ENCODE data around the gene SH3PXD2A. TPM values are rescaled to one million over a fixed set of nuclear protein-coding genes. Genes with fewer than 3 reads are reported as not detected.

SH3PXD2A gene
- total and polyA plus RNA-seq, 7 donors: 19.0 to 58.2 (median 24.5) TPM

DNA sequence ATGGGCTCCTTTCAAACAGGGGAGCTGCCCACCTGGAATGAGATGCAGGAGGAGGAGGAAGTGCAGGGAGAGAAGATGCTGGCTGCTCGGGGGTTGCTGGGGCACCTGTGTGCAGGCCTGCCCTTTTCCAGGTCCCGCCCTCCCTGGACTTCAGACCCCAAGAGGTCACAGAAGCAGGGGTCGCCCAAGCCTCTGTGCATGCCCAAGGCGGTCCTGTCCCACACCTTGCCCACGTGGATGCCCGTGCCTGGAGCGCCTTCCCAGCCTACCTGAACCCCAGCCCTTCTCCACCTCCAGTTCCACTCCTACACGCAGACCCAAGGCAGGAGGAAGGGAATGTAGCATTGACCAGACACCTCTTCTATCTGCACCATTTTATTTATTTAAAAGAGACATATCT, 71.3 kb downstream of the SH3PXD2A start:
- 63 to 78% methylated on average over 8 of the region's 8 CpGs for WGBS, 2 donors
- no peaks in the 10 kb centered on the region for H3K36me3 ChIP-seq
- intact Hi-C loops (cut with DNase I): no loop called here

DNA sequence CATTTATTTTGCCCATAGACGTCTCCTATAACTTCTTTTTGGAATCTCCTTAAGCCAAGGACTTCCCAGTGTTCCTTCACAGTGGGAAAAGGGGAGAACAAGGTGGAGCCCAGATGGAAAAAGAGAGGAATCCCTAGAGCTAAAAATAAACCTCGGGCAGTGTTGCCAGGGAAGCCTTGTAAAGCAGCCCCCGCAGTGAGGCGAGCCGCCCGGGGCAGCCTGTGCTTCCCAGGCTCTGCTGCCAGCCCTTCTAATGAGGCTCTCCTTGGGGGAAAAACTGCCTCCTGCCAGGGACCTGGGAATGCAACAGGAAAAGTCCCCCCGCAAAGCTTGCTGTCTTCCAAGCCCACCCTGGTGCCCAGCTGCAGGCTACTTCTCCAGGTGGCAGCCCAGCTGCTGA, 71.7 kb downstream of the SH3PXD2A start:
- peaks cover 0 to 60% (median 45%) of the 10 kb centered on the region in 4 donors for H3K4me1 ChIP-seq
- 80 to 81% methylated on average over 7 of the region's 7 CpGs for WGBS, 2 donors
- DNase-seq: no peak

More for the DNA sequence above, 71.3 kb downstream of the SH3PXD2A start:
- Histone ChIP-seq H3K4me3 (no peak overlapping the region), H3K4me1 (peaks cover 0 to 56% (median 41%) of the 10 kb centered on the region in 4 donors), H3K27ac (no peak overlapping the region), H3K27me3 (no peaks in the 10 kb centered on the region), H3K9me3 (no peaks in the 10 kb centered on the region)
- TF ChIP-seq, protein P1, sequence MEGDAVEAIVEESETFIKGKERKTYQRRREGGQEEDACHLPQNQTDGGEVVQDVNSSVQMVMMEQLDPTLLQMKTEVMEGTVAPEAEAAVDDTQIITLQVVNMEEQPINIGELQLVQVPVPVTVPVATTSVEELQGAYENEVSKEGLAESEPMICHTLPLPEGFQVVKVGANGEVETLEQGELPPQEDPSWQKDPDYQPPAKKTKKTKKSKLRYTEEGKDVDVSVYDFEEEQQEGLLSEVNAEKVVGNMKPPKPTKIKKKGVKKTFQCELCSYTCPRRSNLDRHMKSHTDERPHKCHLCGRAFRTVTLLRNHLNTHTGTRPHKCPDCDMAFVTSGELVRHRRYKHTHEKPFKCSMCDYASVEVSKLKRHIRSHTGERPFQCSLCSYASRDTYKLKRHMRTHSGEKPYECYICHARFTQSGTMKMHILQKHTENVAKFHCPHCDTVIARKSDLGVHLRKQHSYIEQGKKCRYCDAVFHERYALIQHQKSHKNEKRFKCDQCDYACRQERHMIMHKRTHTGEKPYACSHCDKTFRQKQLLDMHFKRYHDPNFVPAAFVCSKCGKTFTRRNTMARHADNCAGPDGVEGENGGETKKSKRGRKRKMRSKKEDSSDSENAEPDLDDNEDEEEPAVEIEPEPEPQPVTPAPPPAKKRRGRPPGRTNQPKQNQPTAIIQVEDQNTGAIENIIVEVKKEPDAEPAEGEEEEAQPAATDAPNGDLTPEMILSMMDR (IDR thresholded peaks at IDR 0.05): no peak
- TF ChIP-seq POLR2A (IDR thresholded peaks at IDR 0.05) (no peak), POLR2AphosphoS5 (IDR thresholded peaks at IDR 0.05) (no peak), EP300 (IDR thresholded peaks at IDR 0.05) (no peak)
- no peak for DNase-seq

DNA sequence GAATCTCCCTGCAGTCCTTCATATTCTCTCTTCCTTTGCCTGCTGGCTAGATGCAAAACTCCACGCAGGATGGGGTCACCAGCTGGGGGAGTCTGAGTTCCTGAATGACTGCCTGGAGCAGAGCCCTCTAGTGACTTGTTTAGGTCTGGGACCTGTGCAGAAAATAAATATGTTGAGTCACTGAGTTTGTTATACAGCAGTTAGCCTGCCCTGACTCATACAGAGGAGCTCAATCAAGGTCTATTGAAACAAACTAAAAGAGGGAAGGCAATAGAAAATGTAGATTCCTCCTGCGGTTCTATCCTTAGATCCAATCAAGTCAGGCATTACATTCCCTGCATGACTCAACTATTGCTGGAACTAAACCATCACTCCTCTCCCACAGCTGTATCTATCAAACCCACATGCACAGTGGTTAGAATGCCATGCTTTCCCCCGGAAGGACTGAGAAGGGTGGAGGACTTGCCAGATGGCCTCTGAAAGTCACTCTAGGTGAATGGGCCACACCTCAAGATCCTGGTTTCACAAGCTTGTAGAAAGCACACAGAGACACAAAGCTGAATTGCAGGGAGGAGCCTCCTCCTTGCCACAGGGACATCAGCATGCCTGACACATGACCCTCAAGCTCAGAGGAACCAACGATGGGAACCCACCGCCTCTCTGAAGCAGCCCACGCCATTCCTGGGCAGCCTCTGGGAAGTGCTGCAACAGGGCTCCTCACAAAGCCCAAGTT, 73.9 kb downstream of the SH3PXD2A start:
- no peaks in the 10 kb centered on the region for H3K36me3 ChIP-seq
- TF ChIP-seq EP300 (IDR thresholded peaks at IDR 0.05) (no peak), POLR2AphosphoS5 (IDR thresholded peaks at IDR 0.05) (no peak), POLR2A (IDR thresholded peaks at IDR 0.05) (no peak)
- TF ChIP-seq, protein P1 (IDR thresholded peaks at IDR 0.05): no peak
- no peak overlapping the region for H3K27ac ChIP-seq
- peaks cover 0 to 55% (median 51%) of the 10 kb centered on the region in 4 donors for H3K4me1 ChIP-seq
- DNase-seq: no peak
- H3K9me3 ChIP-seq: no peaks in the 10 kb centered on the region
- WGBS, 2 donors: 39 to 66% methylated on average over 6 of the region's 6 CpGs
- H3K27me3 ChIP-seq: no peaks in the 10 kb centered on the region
- intact Hi-C loops (cut with DNase I): no loop called here
- H3K4me3 ChIP-seq: no peak overlapping the region

More for the DNA sequence above, 71.7 kb downstream of the SH3PXD2A start:
- Histone ChIP-seq H3K9me3 (no peaks in the 10 kb centered on the region), H3K27ac (no peak overlapping the region), H3K36me3 (no peaks in the 10 kb centered on the region), H3K4me3 (no peak overlapping the region), H3K27me3 (no peaks in the 10 kb centered on the region)
- TF ChIP-seq POLR2A (IDR thresholded peaks at IDR 0.05): no peak
- intact Hi-C loops (cut with DNase I): no loop called here

DNA sequence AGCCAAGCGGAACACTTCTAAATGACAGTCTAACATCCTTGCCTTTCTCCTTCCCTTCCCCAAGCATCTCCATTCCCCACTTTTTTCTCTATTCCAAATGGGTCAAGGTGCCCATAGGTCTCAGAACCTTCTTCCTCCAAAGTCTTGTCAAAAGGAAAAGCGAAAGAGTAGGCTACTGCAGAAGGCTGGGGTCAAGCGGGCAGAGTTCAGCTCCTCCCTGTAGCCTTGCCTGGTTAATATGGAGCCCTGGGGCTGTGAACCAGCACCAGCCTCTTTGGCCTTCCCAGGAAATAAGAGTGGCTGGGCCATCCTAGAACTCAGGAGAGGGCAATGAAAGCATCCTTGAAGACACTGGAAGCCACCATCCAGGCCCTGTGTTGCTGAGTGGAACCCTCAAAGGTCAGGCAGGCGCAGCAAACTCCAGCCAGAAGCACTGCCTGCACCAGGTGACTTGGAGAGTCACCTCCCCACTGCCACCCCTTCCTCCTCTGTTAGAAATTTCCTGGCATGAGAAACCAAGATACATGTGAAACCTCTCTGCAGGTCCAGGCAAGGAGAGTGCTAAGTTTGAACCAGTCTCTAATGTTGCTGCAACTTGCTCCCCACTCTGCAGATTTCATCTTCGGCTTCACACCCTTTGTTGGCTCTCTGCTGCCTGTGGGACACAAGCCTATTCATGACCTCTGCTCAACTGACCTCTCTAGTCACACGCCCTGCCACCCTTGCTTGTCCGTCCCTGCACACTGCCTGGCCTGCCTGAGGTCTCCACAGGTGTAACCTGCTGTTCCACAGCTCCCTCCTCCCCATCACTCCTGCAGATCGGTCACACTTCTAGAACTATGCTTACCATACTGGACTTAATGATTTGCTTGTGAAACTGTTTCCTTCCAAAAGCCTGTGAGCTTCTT, 74.9 kb downstream of the SH3PXD2A start:
- no peak overlapping the region for H3K4me3 ChIP-seq
- no peaks in the 10 kb centered on the region for H3K36me3 ChIP-seq
- peak overlapping the region in 1 of 4 donors; percentile 26 for H3K27ac ChIP-seq
- H3K9me3 ChIP-seq: no peaks in the 10 kb centered on the region
- TF ChIP-seq, protein P1 (IDR thresholded peaks at IDR 0.05): no peak
- WGBS, 2 donors: 76 to 80% methylated on average over 8 of the region's 8 CpGs
- H3K4me1 ChIP-seq: peaks cover 0 to 45% (median 42%) of the 10 kb centered on the region in 4 donors
- DNase-seq: no peak
- intact Hi-C loops (cut with DNase I): no loop called here
- no peaks in the 10 kb centered on the region for H3K27me3 ChIP-seq

Measured in sigmoid colon (tissue), 7 donors.